Gastrocnemius medialis (tissue), 4 donors: Measurements from ENCODE around the gene USP36. TPM values are rescaled to one million over a fixed set of nuclear protein-coding genes. Genes with fewer than 3 reads are reported as not detected.
A peak's percentile ranks its signal among the peaks of the same experiment; 100 is the strongest.

ENCODE experiments used
- ATAC-seq, 2 donors: fragments of 150-250 bp; one replicate each; pipeline ENCODE4 v1.9.1; 2016
- DNase-seq, 2 donors: peaks; one replicate each; pipeline ENCODE4 v3.0.0-alpha.2; 2019
- H3K27ac ChIP-seq, 4 donors: fragments of 200-600 bp; sonication (generic); 1 replicate in 1 of 4; 2 replicates in 3 of 4; pipeline ENCODE4 v1.5.1; 2016 to 2018; ENCODE audit warnings: mild to moderate bottlenecking in 2 of 4, moderate library complexity in 1 of 4
- H3K27me3 ChIP-seq, 3 donors: fragments of 200-600 bp; sonication (generic) in 2 of 3; 1 replicate in 1 of 3; 2 replicates in 2 of 3; pipeline versions ENCODE4 v1.5.1 to v1.6.0; 2016 to 2019; ENCODE audit warnings: mild to moderate bottlenecking in 1 of 3, moderate library complexity in 1 of 3
- H3K36me3 ChIP-seq, 2 donors: fragments of 200-600 bp; sonication (generic) in 1 of 2; one replicate each; pipeline ENCODE4 v1.5.1; 2017 to 2018
- H3K4me1 ChIP-seq, 2 donors: fragments of 200-600 bp; sonication (generic) in 1 of 2; one replicate each; pipeline ENCODE4 v1.5.1; 2016 to 2017; ENCODE audit warnings: mild to moderate bottlenecking in 2 of 2
- H3K4me3 ChIP-seq, 4 donors: fragments of 200-600 bp; sonication (generic) in 3 of 4; 1 replicate in 1 of 4; 2 replicates in 3 of 4; pipeline ENCODE4 v1.5.1; 2016 to 2019; ENCODE audit warnings: mild to moderate bottlenecking in 2 of 4
- H3K9me3 ChIP-seq, 3 donors: fragments of 200-600 bp; sonication (generic) in 2 of 3; 1 replicate in 1 of 3; 2 replicates in 2 of 3; pipeline ENCODE4 v1.5.1; 2016 to 2019
- POLR2A ChIP-seq, 2 donors: fragments of 450-650 bp; IDR thresholded peaks; one replicate each; pipeline ENCODE4 v1.6.1; 2017; ENCODE audit warnings: antibody characterized with exemption in 2 of 2, mild to moderate bottlenecking in 2 of 2, moderate library complexity in 2 of 2
- in situ Hi-C, 4 donors: fragments of 200-750 bp; cut with MboI; loops; one replicate each; pipeline versions ENCODE4 v1.15.0 to v1.8.0; 2017; ENCODE audit warnings: low sequenced_read_pairs in 4 of 4
- intact Hi-C: fragments of 100-400 bp; cut with DNase I; formaldehyde crosslinking; loops from one replicate; pipeline ENCODE4 v1.15.1; 2023; ENCODE audit warnings: low total_unique reads
- total RNA-seq, 4 donors: library from RNA; depleted of rRNA; stranded (reverse); fragments of >200 nt; gene quantifications; one replicate each; pipeline versions ENCODE4 v1.1.0 to v1.2.3, GENCODE V29; 2016
- TF ChIP-seq, protein P1 (sequence below), 5 experiments: fragments of 450-650 bp in 3 of 5; fragments of 200-600 bp in 2 of 5; sonication (generic) in 2 of 5; IDR thresholded peaks in 4 of 5; conservative IDR thresholded peaks in 1 of 5; 1 replicate in 4 of 5; 2 replicates in 1 of 5; pipeline ENCODE4 v1.5.1; 2016 to 2019; ENCODE audit warnings: antibody characterized with exemption in 5 of 5, mild to moderate bottlenecking in 3 of 5, moderate library complexity in 3 of 5

USP36 gene
- total RNA-seq, 4 donors from 2014 or later, result 15.2 to 21.1 (median 20.0) TPM

DNA sequence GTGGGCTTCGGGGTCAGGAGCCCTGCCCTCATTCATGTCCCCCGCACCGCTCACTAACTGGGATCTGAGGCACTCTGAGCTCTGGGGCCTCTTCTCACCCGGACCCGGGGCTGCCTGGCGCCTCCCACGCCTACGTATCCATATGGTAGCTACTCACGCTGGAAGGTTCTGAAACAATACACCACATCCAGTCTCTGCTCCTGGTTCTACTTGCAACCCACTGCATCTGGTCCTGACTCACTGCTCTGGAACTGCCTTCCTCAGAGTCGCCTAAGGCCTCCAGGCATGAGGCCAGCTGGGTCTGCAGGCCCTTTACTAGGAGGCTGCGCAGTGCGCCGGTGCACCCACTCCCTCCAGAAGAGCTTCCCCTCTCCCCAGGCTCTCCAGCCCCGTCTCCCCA is 18.1 kb downstream of the USP36 start:
- no peak overlapping the region for H3K4me3 ChIP-seq
- H3K4me1 ChIP-seq, result no peaks in the 10 kb centered on the region
- DNase-seq (no peak), ATAC-seq (no peak)
- no peak for TF ChIP-seq POLR2A (IDR thresholded peaks at IDR 0.05)
- TF ChIP-seq, protein P1, sequence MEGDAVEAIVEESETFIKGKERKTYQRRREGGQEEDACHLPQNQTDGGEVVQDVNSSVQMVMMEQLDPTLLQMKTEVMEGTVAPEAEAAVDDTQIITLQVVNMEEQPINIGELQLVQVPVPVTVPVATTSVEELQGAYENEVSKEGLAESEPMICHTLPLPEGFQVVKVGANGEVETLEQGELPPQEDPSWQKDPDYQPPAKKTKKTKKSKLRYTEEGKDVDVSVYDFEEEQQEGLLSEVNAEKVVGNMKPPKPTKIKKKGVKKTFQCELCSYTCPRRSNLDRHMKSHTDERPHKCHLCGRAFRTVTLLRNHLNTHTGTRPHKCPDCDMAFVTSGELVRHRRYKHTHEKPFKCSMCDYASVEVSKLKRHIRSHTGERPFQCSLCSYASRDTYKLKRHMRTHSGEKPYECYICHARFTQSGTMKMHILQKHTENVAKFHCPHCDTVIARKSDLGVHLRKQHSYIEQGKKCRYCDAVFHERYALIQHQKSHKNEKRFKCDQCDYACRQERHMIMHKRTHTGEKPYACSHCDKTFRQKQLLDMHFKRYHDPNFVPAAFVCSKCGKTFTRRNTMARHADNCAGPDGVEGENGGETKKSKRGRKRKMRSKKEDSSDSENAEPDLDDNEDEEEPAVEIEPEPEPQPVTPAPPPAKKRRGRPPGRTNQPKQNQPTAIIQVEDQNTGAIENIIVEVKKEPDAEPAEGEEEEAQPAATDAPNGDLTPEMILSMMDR (IDR thresholded peaks at IDR 0.05 in 4 of 5, conservative IDR thresholded peaks at IDR 0.05 in 1 of 5), result no peak
- H3K36me3 ChIP-seq, result peaks cover 0 to 89% of the 10 kb centered on the region in 2 donors
- H3K27ac ChIP-seq, result no peak overlapping the region
- no peaks in the 10 kb centered on the region for H3K27me3 ChIP-seq
- intact Hi-C loops, result no loop called here
- in situ Hi-C loops, result loop anchor here in 2 of 4 donors (25.0 kb wide), 1 partner anchor 335 kb away; no protein-coding TSS in a partner anchor
- H3K9me3 ChIP-seq, result no peaks in the 10 kb centered on the region

- no peak overlapping the region for H3K27ac ChIP-seq
- H3K36me3 ChIP-seq, result peaks cover 0 to 88% of the 10 kb centered on the region in 2 donors
- in situ Hi-C loops, result loop anchor here in 2 of 4 donors (25.0 kb wide), 1 partner anchor 335 kb away; no protein-coding TSS in a partner anchor
- no peak overlapping the region for H3K4me3 ChIP-seq
- no peaks in the 10 kb centered on the region for H3K9me3 ChIP-seq
- ATAC-seq (no peak), DNase-seq (no peak)
- intact Hi-C loops, result no loop called here
- TF ChIP-seq, protein P1 (IDR thresholded peaks at IDR 0.05 in 4 of 5, conservative IDR thresholded peaks at IDR 0.05 in 1 of 5), result no peak
- TF ChIP-seq POLR2A (IDR thresholded peaks at IDR 0.05), result no peak
- no peaks in the 10 kb centered on the region for H3K4me1 ChIP-seq
- no peaks in the 10 kb centered on the region for H3K27me3 ChIP-seq
Observed at GRCh38 chr17:78821961-78822360, 18.7 kb downstream of the USP36 start.

DNA sequence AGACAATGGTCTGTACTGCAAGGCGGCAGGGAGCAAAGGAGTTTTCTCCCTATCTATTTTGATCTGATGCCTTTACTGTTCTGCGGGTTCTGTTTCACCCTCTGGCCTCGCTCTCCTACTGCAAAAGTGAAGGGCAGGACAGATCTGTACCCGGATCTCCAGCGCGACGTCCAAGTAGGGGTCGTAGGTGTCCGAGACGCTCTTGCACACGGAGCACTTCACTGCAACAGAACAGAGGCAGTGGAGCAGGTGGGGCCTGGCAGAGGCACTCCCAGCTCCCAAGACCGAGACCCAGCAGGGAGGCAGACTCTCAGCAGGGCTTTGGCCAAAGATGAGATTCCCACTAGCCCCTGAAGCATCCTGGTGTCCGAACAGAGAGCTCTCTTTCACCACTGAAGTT is 19.8 kb downstream of the USP36 start:
- intact Hi-C loops (no loop called here), in situ Hi-C loops (loop anchor here in 2 of 4 donors (25.0 kb wide), 1 partner anchor 334 kb away; no protein-coding TSS in a partner anchor)
- TF ChIP-seq, protein P1 (IDR thresholded peaks at IDR 0.05 in 4 of 5, conservative IDR thresholded peaks at IDR 0.05 in 1 of 5), result no peak
- TF ChIP-seq POLR2A (IDR thresholded peaks at IDR 0.05), result no peak
- no peak overlapping the region for H3K27ac ChIP-seq
- no peak overlapping the region for H3K4me3 ChIP-seq
- no peaks in the 10 kb centered on the region for H3K4me1 ChIP-seq
- no peaks in the 10 kb centered on the region for H3K9me3 ChIP-seq
- ATAC-seq (no peak), DNase-seq (no peak)
- H3K36me3 ChIP-seq, result peaks cover 0 to 88% of the 10 kb centered on the region in 2 donors
- no peaks in the 10 kb centered on the region for H3K27me3 ChIP-seq

GRCh38 chr17:78819806-78820792 is 20.5 kb downstream of the USP36 start:
- Histone ChIP-seq H3K9me3 (no peaks in the 10 kb centered on the region), H3K4me1 (no peaks in the 10 kb centered on the region), H3K4me3 (no peak overlapping the region), H3K27ac (peak overlapping the region in 3 of 4 donors; percentile 20 to 41 (median 33)), H3K27me3 (no peaks in the 10 kb centered on the region), H3K36me3 (peaks cover 0 to 88% of the 10 kb centered on the region in 2 donors)
- DNase-seq, result no peak
- no peak for ATAC-seq
- in situ Hi-C loops (loop anchor here in 2 of 4 donors (25.0 kb wide), 1 partner anchor 333 kb away; no protein-coding TSS in a partner anchor), intact Hi-C loops (no loop called here)
- no peak for TF ChIP-seq POLR2A (IDR thresholded peaks at IDR 0.05)
- TF ChIP-seq, protein P1 (IDR thresholded peaks at IDR 0.05 in 4 of 5, conservative IDR thresholded peaks at IDR 0.05 in 1 of 5), result no peak
